Heart left ventricle (tissue), 13 donors: ENCODE data around the gene NBPF1.

ENCODE experiments used
- POLR2A ChIP-seq, 2 donors: fragments of 450-650 bp; IDR thresholded peaks; one replicate each; pipeline ENCODE4 v1.6.1; 2017; ENCODE audit warnings: antibody characterized with exemption in 2 of 2, mild to moderate bottlenecking in 2 of 2, moderate library complexity in 2 of 2
- TF ChIP-seq, protein P1 (sequence below), 12 donors: fragments of 200-600 bp; sonication (generic) in 4 of 12; IDR thresholded peaks; one replicate each; pipeline versions ENCODE4 v1.5.0 to v1.8.0; 2018 to 2022; ENCODE audit warnings: antibody characterized with exemption in 12 of 12, mild to moderate bottlenecking in 5 of 12
- donor health status: ischemic (EF 13 %, LVEDD 7.1; RV severe dilation, severe dysfunction).
- donor health status: DM: no; HTN: yes; CAD: no.
- donor health status: DM: no; HTN: no; CAD: no.
- donor health status: ischemic (EF 25% LVEDD 6.9; RV normal size, moderate dysfunction).
- donor health status: ischemic (EF 25% LVEDD 5.7; RV mildly dilated, moderate dysfunction).
- donor health status: ischemic (EF 35%, LVEDD 5.7; RV mildly dilated, moderate dysfunction).
- donor health status: nonischemic (EF 11% LVEDD 7.7; RV severe dilation, severe dysfunction).
- donor health status: DM: yes; HTN: yes; CAD: no.
- donor health status: PGD.
- donor health status: ischemic (EF 29% LVEDD 5.4; RV normal size, mild dysfunction).
- donor health status: nonischemic (EF 23%, LVEDD 6.1; RV moderate dilation, normal function).

DNA sequence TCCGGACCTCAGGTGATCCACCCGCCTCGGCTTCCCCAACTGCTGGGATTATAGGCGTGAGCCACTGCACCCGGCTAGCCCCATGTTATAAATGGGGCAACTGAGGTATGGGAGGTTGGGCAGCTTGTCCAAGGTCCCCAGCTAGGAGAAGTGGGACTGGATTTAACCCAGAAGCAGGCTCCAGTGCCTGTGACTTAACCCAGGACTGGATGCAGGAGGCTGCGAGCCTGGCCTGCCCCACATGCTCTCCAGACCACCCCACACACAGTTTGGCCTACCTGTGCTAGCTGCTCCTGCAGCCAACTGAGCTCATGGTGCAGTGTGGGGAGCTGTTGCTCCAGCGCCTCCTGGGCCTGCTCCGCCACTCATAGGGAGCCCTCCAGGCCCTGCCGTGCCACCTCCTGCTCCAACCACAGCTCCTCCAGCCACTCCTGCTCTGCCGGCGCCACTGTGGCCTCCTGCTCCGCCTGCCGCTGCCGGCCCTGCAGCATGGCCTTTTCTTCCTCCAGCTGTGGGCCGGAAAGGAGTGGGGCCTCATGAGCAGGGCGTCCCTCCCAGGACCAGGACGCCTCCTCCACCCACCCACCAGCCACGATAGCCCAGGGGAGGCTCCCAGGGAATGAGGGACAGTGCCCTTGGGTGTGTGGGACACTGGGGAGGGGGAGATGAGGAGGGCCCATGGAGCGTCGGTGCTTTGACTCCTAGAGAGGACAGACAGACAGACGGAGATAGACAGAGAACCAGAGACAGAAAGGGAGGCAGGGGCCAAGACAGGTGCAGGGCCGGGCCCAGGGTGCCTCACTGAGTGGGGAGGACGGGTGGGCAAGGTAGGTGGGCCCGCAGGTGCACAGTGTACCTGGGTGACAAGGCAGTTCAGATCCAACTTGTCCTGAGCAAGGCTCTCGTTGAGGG is 12.4 kb upstream of the NBPF1 start:
- no peak for TF ChIP-seq POLR2A (IDR thresholded peaks at IDR 0.05)
- TF ChIP-seq, protein P1, sequence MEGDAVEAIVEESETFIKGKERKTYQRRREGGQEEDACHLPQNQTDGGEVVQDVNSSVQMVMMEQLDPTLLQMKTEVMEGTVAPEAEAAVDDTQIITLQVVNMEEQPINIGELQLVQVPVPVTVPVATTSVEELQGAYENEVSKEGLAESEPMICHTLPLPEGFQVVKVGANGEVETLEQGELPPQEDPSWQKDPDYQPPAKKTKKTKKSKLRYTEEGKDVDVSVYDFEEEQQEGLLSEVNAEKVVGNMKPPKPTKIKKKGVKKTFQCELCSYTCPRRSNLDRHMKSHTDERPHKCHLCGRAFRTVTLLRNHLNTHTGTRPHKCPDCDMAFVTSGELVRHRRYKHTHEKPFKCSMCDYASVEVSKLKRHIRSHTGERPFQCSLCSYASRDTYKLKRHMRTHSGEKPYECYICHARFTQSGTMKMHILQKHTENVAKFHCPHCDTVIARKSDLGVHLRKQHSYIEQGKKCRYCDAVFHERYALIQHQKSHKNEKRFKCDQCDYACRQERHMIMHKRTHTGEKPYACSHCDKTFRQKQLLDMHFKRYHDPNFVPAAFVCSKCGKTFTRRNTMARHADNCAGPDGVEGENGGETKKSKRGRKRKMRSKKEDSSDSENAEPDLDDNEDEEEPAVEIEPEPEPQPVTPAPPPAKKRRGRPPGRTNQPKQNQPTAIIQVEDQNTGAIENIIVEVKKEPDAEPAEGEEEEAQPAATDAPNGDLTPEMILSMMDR (IDR thresholded peaks at IDR 0.05), result no peak
